ENCODE measurements around the gene CD52.

The CD52 gene

GRCh38 chr1:26362331-26362730 lies 44.6 kb downstream of the CD52 start:
- TF ChIP-seq ZNF416 (tag by site-specific recombination; IDR thresholded peaks at IDR 0.05) (no peak), ZNF311 (tag by site-specific recombination; IDR thresholded peaks at IDR 0.05; ENCODE audit: borderline replicate concordance) (no peak), ATF2 (tag by site-specific recombination; IDR thresholded peaks at IDR 0.05; ENCODE audit: low read depth) (no peak), ZNF629 (tag by site-specific recombination; IDR thresholded peaks at IDR 0.05) (no peak), ZIC2 (tag by site-specific recombination; IDR thresholded peaks at IDR 0.05) (no peak), ZSCAN5A (tag by site-specific recombination; IDR thresholded peaks at IDR 0.05) (no peak), ZNF169 (tag by site-specific recombination; IDR thresholded peaks at IDR 0.05) (no peak), ZNF18 (tag by site-specific recombination; IDR thresholded peaks at IDR 0.05) (no peak), ZNF776 (tag by site-specific recombination; IDR thresholded peaks at IDR 0.05; ENCODE audit: borderline replicate concordance) (no peak), PRDM1 (tag by site-specific recombination; IDR thresholded peaks at IDR 0.05) (no peak), ZFP41 (tag by site-specific recombination; IDR thresholded peaks at IDR 0.05; ENCODE audit: borderline replicate concordance) (no peak), ZNF777 (tag by site-specific recombination; IDR thresholded peaks at IDR 0.05; ENCODE audit: borderline replicate concordance) (no peak), ZNF677 (tag by site-specific recombination; IDR thresholded peaks at IDR 0.05) (no peak), ZNF350 (tag by site-specific recombination; IDR thresholded peaks at IDR 0.05) (no peak), ZBTB7A (tag by site-specific recombination; IDR thresholded peaks at IDR 0.05; ENCODE audit: low read depth) (no peak), ZNF596 (tag by site-specific recombination; IDR thresholded peaks at IDR 0.05) (no peak), SCRT1 (tag by site-specific recombination; IDR thresholded peaks at IDR 0.05; ENCODE audit: borderline replicate concordance) (no peak), ZNF175 (tag by site-specific recombination; IDR thresholded peaks at IDR 0.05) (no peak), ZNF2 (tag by site-specific recombination; IDR thresholded peaks at IDR 0.05) (no peak)
- CTCF ChIA-PET, result interaction anchor here (0.6 to 3.8 kb wide), 14 partner anchors 9 to 370 kb away, joined by 3 to 81 read pairs (median 3); no protein-coding TSS in a partner anchor

GRCh38 chr1:26363549-26364448 lies 46.0 kb downstream of the CD52 start:
- Histone ChIP-seq H3K4me3 (ENCODE audit: low read depth, low read length) (no peak overlapping the region), H3K9me3 (ENCODE audit: control insufficient read depth, insufficient read depth, low read depth, low read length) (no peaks in the 10 kb centered on the region), H3K36me3 (ENCODE audit: control insufficient read depth in 2 of 2, insufficient read depth in 1 of 2, low read length in 2 of 2) (no peaks in the 10 kb centered on the region), H3K27ac (ENCODE audit: extremely low read depth, low read depth, low read length) (no peak overlapping the region), H3K4me1 (ENCODE audit: control insufficient read depth, insufficient read depth, low read length) (no peaks in the 10 kb centered on the region)
- ChIA-PET CTCF (interaction anchor here (0.6 to 3.8 kb wide), 50 partner anchors 10 to 1315 kb away, joined by 3 to 81 read pairs (median 4); partner anchors contain the start of genes CD52, CEP85, CRYBG2 and DHDDS), POLR2A (interaction anchor here (0.7 kb wide), 1 partner anchor 20 kb away, joined by 5 read pairs; no protein-coding TSS in a partner anchor)
- TF ChIP-seq KLF16 (tag by site-specific recombination; IDR thresholded peaks at IDR 0.05) (no peak), GLIS1 (tag by site-specific recombination; IDR thresholded peaks at IDR 0.05) (peak; percentile 44; the same call in 1 of the 2 replicates), ZNF654 (tag by site-specific recombination; IDR thresholded peaks at IDR 0.05; ENCODE audit: low read depth) (peak; percentile 61), ZNF133 (tag by site-specific recombination; IDR thresholded peaks at IDR 0.05) (no peak), ZFHX2 (tag by site-specific recombination; conservative IDR thresholded peaks at IDR 0.05) (peak; percentile 84), ZNF362 (tag by site-specific recombination; IDR thresholded peaks at IDR 0.05) (no peak), ZNF843 (tag by site-specific recombination; IDR thresholded peaks at IDR 0.05) (no peak), ZNF174 (tag by site-specific recombination; IDR thresholded peaks at IDR 0.05) (0 out of 2 replicates have a peak, but pooled peaks have one; percentile 28), ZIC2 (tag by site-specific recombination; IDR thresholded peaks at IDR 0.05) (peak; percentile 74), EGR2 (tag by site-specific recombination; IDR thresholded peaks at IDR 0.05; ENCODE audit: low read depth) (peak; percentile 86)

More at GRCh38 chr1:26362331-26362730, 44.6 kb downstream of the CD52 start:
- POLR2A ChIA-PET, result no interaction called here
- Histone ChIP-seq H3K27ac (ENCODE audit: extremely low read depth, low read depth, low read length) (no peak overlapping the region), H3K36me3 (ENCODE audit: control insufficient read depth in 2 of 2, insufficient read depth in 1 of 2, low read length in 2 of 2) (no peaks in the 10 kb centered on the region), H3K4me3 (ENCODE audit: low read depth, low read length) (no peak overlapping the region), H3K4me1 (ENCODE audit: control insufficient read depth, insufficient read depth, low read length) (no peaks in the 10 kb centered on the region), H3K9me3 (ENCODE audit: control insufficient read depth, insufficient read depth, low read depth, low read length) (no peaks in the 10 kb centered on the region)

Data from HEK293 (cell line).